HT-29 (cell line): ENCODE results near the gene HILPDA. TPM values are rescaled to one million over a fixed set of nuclear protein-coding genes. Genes with fewer than 3 reads are reported as not detected.
"Not testable (repeated sequence)": the region's sequence is repeated elsewhere in the genome, so short reads cannot be mapped to it uniquely, and the experiment has no call there.

Source experiments
- DNase-seq: peaks from one replicate; pipeline ENCODE4 v3.0.0-alpha.2; 2015; ENCODE audit warnings: low spot score
- small RNA-seq: library from RNA; depleted of rRNA; stranded (forward); fragments of <200 nt; gene quantifications from one replicate; pipeline ENCODE3, GENCODE V24; 2014
- total RNA-seq: library from RNA; depleted of rRNA; stranded (reverse); fragments of >200 nt; shearing (Covaris generic); gene quantifications from 2 replicates; pipeline ENCODE4 v1.2.3, GENCODE V29; 2014; rRNA removed

The HILPDA gene
- total RNA-seq, 1 experiment from 2014 or later, result 23.5 TPM

DNA sequence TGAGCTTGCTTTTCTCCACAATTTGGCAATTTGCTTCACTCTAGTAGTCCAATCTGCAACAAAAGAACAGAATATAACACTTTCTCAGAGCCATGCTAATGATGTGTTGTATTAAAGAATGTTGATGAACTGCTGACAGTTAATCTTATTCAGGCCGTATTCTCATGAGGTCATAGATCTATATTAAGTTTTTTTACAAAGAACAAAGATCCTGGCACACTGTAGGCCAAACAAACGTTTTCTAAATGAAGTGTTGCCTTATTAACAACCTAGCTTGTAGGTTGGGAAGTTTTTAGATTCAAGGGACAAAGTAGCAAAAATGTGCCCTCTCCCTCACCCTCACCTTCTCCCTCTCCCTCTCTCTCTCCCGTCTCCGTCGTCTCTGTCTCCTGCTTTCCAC, 6.8 kb downstream of the HILPDA start:
- no peak for DNase-seq

DNA sequence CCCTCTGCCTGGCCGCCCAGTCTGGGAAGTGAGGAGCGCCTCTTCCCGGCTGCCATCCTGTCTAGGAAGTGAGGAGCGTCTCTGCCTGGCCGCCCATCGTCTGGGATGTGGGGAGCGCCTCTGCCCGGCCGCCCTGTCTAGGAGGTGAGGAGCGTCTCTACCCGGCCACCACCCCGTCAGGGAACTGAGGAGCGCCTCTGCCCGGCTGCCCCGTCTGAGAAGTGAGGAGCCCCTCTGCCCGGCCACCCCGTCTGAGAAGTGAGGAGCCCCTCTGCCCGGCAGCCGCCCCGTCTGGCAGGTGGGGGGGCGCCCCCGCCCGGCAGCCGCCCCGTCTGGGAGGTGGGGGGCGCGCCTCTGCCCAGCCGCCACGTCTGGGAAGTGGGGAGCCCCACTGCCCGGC, 7.7 kb downstream of the HILPDA start:
- DNase-seq, result not testable (repeated sequence)

DNA sequence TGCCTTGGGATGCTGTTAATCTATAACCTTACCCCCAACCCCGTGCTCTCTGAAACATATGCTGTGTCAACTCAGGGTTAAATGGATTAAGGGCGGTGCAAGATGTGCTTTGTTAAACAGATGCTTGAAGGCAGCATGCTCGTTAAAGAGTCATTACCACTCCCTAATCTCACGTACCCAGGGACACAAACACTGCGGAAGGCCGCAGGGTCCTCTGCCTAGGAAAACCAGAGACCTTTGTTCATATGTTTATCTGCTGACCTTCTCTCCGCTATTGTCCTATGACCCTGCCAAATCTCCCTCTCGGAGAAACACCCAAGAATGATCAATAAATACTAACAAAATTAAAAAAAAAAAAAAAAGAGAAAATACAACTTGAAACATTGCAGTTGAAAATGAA, 8.3 kb downstream of the HILPDA start:
- not testable (repeated sequence) for DNase-seq

DNA sequence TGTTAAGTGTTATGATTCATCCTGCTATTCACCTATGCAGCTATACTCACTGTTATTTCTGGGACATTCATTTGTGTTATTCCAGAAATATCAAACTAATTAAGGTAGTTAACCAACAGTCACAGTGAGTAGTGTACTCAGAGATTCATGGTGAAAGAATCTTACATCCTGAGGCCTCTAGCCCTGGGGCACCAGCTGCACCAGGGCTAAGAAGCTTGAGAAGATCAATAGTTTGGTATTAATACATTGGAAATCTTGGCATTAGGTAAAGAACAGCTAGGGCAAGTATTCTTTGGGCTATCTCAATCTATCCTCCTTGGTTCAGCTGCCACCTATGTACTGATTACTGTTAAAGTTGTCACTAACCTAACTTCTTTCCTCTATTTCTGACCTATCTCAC, 11.2 kb downstream of the HILPDA start:
- DNase-seq, result not testable (repeated sequence)

DNA sequence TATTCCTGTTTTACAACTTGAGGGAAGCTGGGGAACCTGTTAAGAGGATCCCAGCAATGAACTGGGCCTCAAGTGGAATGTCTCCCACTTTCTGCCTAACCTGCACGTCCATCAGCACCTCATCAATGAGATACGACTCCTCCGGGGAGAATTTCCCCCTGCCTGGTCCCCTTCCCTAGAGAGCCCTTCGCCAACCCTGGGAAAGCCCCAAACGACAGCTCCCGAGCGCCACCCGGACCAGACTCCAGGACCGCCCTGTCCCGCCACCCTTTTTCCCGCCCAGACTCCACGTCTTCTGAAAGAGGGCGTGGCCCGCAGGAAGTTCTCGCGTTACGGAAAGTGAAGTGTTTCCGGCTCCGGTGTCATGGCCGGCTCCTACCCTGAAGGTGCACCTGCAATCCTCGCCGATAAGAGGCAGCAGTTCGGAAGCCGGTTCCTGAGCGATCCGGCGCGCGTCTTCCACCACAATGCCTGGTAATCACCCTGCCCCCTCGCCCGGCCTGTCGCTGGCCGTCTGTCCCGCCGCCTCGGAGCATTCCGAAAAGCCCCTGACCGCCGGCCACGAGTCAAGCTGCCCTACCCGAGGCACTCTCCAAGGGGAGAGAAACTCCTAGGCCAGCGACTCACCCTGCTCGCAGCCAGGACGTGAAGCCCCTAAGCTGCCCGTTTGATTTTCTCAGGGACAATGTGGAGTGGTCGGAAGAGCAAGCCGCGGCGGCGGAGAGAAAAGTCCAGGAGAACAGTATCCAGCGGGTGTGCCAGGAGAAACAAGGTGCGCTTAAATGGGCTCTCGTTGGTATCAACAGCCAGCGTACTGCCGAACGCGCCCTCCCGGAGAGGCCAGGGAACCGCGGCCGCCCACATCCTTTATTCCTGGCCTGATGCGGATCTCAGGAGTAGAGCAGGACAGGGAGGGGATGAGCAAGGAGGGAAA, 21.0 kb downstream of the HILPDA start, which contains the start of gene METTL2B:
TSS of gene METTL2B (plus strand) at position 347 of the 934 bp plus-strand sequence. CDS start at position 365, 18 bp downstream.
- peak; percentile 97 for DNase-seq

DNA sequence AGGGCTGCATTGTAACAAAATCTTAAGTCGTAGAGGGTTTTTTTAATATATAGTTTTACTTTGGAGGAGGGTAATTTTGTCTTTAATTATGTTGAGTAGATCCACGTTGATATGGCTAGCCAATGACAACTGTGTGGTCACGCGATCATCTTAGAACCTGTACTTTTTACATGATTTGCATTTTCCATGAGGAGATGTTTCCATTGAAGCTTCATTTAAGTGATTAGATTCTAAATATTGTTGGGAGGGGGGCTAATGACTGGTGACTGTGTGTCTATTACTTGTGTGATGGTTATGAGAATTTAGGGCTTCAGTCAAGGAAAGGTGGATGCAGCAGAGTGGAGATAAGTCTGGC, 21.6 kb downstream of the HILPDA start:
- not testable (repeated sequence) for DNase-seq

DNA sequence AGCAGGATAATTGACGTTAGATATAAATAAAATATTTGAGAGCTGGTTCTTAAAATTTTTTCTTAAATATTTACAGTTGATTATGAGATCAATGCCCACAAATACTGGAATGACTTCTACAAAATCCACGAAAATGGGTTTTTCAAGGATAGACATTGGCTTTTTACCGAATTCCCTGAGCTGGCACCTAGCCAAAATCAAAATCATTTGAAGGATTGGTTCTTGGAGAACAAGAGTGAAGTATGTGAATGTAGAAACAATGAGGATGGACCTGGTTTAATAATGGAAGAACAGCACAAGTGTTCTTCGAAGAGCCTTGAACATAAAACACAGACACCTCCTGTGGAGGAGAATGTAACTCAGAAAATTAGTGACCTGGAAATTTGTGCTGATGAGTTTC, 23.4 kb downstream of the HILPDA start:
- DNase-seq, result not testable (repeated sequence)

DNA sequence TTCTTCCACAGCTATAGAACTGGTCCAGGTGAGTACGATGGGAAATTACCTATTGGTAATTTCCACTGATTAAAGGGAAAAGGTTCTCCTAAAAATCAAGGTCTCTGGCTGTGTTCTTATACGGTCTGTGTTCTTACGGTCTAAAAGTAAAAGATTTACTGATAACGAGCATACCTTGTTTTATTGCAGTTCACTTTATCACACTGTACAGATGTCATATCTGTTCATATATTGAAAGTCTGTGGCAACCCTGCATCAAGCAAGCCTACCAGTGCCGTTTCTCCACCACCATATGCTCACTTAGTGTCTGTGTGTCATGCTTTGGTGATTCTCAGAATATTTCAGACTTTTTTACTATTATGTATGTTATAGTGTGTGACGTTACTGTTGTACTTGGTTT, 32.5 kb downstream of the HILPDA start:
- not testable (repeated sequence) for DNase-seq

DNA sequence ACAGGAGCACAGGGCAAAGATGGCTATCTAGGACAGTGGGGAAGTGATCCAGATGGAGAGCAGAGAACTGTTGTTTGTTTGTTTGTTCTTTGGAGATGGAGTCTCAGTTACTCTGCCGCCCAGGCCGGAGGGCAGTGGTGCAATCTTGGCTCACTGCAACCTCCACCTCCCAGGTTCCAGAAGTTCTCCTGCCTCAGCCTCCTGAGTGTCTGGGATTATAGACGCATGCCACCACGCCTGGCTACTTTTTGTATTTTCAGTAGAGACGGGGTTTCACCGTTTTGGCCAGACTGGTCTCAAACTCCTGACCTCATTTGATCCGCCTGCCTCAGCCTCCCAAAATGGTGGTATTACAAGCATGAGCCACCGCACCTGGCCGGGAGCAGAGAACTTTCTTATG, 41.7 kb downstream of the HILPDA start:
- no peak for DNase-seq

DNA sequence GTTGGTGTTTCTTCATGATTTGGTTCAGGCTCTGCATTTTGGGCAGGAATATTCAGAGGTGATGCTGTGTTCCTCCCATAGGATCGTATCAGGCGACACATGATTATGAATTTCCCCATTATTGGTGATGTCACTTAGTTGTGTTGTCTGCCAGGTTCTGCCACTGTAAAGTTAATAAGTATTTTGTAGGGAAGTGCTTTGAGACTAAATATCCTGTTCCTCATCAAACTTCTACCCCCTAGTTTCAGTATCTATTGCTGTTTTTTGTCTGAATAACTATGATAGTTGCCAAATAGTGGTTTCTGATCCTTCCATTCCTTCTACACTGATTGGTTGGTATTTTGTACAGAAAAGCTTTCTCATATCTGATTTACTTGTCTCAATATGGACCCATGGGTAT, 49.7 kb downstream of the HILPDA start:
- DNase-seq, result not testable (repeated sequence)

DNA sequence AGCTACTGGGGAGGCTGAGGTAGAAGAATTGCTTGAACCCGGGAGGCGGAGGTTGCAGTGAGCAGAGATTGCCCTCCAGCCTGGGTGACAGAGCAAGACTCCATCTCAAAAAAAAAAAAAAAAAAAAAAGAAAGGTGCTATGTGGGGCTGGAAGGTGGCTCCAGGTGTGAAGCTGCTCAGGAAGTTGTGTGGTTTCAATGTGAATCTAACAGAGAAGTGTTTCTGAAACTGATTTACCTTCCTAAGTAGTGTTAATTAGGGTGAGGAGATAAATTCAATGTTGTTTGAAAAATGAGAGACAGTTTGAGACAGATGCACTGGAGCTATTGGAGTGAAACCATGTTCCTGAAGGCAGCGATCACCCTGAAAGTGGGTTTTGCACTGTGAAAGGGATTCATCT, 51.1 kb downstream of the HILPDA start:
- DNase-seq, result not testable (repeated sequence)

DNA sequence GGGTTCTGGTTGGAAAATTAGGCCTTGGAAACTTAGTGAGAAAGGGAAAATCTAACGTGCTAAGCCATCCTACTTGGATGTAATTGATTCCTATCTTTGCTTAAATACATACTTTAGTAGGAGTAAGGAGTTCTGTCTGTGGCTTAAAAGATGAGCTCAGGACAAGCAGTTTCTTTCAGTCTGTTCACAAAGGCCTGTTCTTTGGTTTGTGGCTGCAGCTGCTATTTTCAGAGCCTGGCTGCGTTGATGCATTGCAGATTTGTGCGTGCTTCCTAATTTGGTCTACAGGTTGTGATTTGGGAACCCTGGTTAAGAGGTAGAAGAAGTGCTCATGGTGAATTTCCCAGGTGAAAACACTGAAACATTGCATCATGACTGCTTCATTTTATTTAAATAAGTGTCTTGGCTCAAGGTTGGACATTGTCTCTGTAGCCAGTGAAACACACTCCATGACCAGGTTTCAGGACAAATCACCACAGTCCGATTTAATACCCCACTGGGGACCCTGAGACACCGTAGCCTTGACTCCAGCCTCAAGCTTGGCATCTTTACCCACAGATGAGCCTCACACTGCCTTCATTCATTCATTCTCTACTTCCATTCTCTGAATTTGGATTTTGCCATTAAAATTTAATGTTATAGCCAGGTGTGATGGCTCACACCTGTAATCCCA, 51.8 kb downstream of the HILPDA start:
- DNase-seq, result not testable (repeated sequence)

Small RNA genes lying within 50 kb of the gene (small RNA-seq; reads per million reads assigned to genes)
- gene AC010655.1 (not detected), gene AC010655.2 (not detected), gene RF00017 (not detected), gene RNU7-54P (not detected)

Other genes starting within 250 kb of the HILPDA start
- not detected in 2 replicates for gene LEP, start 214.6 kb upstream of the HILPDA start, total RNA-seq
- gene RBM28, start 112.0 kb upstream of the HILPDA start, total RNA-seq, result 24.6 and 26.9 TPM in 2 replicates
- gene PRRT4, start 94.2 kb upstream of the HILPDA start, total RNA-seq, result 0.16 TPM in 1 of 2 replicates, not detected in the other
- gene IMPDH1, start 45.9 kb upstream of the HILPDA start, total RNA-seq, result 188 and 199 TPM in 2 replicates
- 29.5 and 33.8 TPM in 2 replicates for gene METTL2B, start 20.9 kb downstream of the HILPDA start, total RNA-seq
- gene GARIN1A, start 216.4 kb downstream of the HILPDA start, total RNA-seq, result under 0.01 and 0.86 TPM in 2 replicates